Thyroid gland (tissue), 4 donors: ENCODE measurements around the gene PRPF19.

Source experiments
- CTCF ChIP-seq, 6 experiments: fragments of 200-600 bp in 3 of 6; fragments of 450-650 bp in 3 of 6; sonication (generic) in 3 of 6; IDR thresholded peaks; one replicate each; pipeline ENCODE4 v1.5.1; 2016 to 2019; ENCODE audit warnings: antibody characterized with exemption in 6 of 6, mild to moderate bottlenecking in 2 of 6, inconsistent platforms in 1 of 6, moderate library complexity in 1 of 6
- POLR2A ChIP-seq, 2 donors: fragments of 450-650 bp; IDR thresholded peaks; one replicate each; pipeline ENCODE4 v1.6.1; 2017; ENCODE audit warnings: antibody characterized with exemption in 2 of 2, mild to moderate bottlenecking in 2 of 2, moderate library complexity in 1 of 2

GRCh38 chr11:60918251-60918938 is 12.0 kb upstream of the PRPF19 start:
- TF ChIP-seq CTCF (IDR thresholded peaks at IDR 0.05) (no peak), POLR2A (IDR thresholded peaks at IDR 0.05) (no peak)
